Hematopoietic multipotent progenitor cell treated with erythropoietin and hydrocortisone succinate and interleukin-3 and kit ligand, for 17 days (in vitro differentiated cells): Measurements from ENCODE around the gene CUL7.
A peak's percentile ranks its signal among the peaks of the same experiment; 100 is the strongest.
"Not testable (repeated sequence)": the region's sequence is repeated elsewhere in the genome, so short reads cannot be mapped to it uniquely, and the experiment has no call there.

ENCODE experiments used
- DNase-seq: peaks from one replicate; pipeline ENCODE4 v3.0.0-alpha.2; 2015; ENCODE audit warnings: low spot score

The CUL7 gene

GRCh38 chr6:43014434-43014909, 39.2 kb downstream of the CUL7 start:
- no peak for DNase-seq

GRCh38 chr6:43013843-43014433, 39.7 kb downstream of the CUL7 start, which contains the start of the genes KLHDC3 and MEA1:
Gene KLHDC3, plus strand, starts transcription at chr6:43014249. Its CDS starts 2,944 bp downstream, at chr6:43017193.
Gene MEA1, minus strand, starts transcription at chr6:43013946. Its CDS starts 133 bp downstream, at chr6:43013813.
- DNase-seq, result peak; percentile 98

- DNase-seq, result no peak
Observed at GRCh38 chr6:43013097-43013842, 40.4 kb downstream of the CUL7 start.

GRCh38 chr6:43012364-43012763, 41.3 kb downstream of the CUL7 start:
- no peak for DNase-seq

- no peak for DNase-seq
Observed at GRCh38 chr6:43011207-43011606, 42.4 kb downstream of the CUL7 start.

GRCh38 chr6:43009124-43009523, 44.5 kb downstream of the CUL7 start:
- peak; percentile 28 for DNase-seq

GRCh38 chr6:43007126-43007525, 46.5 kb downstream of the CUL7 start:
- DNase-seq, result no peak

- no peak for DNase-seq
Observed at GRCh38 chr6:43006251-43006650, 47.4 kb downstream of the CUL7 start.

- no peak for DNase-seq
Observed at GRCh38 chr6:43005844-43006243, 47.8 kb downstream of the CUL7 start.

GRCh38 chr6:43001843-43002242, 51.8 kb downstream of the CUL7 start:
- DNase-seq, result no peak

GRCh38 chr6:42998205-42998604, 55.4 kb downstream of the CUL7 start:
- DNase-seq, result not testable (repeated sequence)

GRCh38 chr6:42996513-42996912, 57.1 kb downstream of the CUL7 start:
- no peak for DNase-seq

GRCh38 chr6:42993445-42993844, 60.2 kb downstream of the CUL7 start:
- no peak for DNase-seq

- DNase-seq, result no peak
Observed at GRCh38 chr6:42989923-42990322, 63.7 kb downstream of the CUL7 start.

- no peak for DNase-seq
Observed at GRCh38 chr6:42988486-42989020, 65.1 kb downstream of the CUL7 start.
